Heart left ventricle (tissue), 16 donors: Measurements from ENCODE around the gene SH3RF3. TPM values are rescaled to one million over a fixed set of nuclear protein-coding genes. Genes with fewer than 3 reads are reported as not detected.

Experiments
- ATAC-seq, 4 donors: fragments of 200-7000 bp; cut with Tn5 transposase; one replicate each; pipeline ENCODE4 v1.9.1; 2020 to 2022; ENCODE audit warnings: moderate library complexity in 4 of 4, mild to moderate bottlenecking in 3 of 4, moderate number of reproducible peaks in 1 of 4
- DNase-seq, 5 donors: peaks; one replicate each; pipeline ENCODE4 v3.0.0-alpha.2; 2020
- H3K27ac ChIP-seq, 12 donors: fragments of 200-600 bp; sonication (generic) in 4 of 12; one replicate each; pipeline versions ENCODE4 v1.5.0 to v1.8.0; 2016 to 2022; ENCODE audit warnings: mild to moderate bottlenecking in 2 of 12
- H3K27me3 ChIP-seq, 9 donors: fragments of 200-600 bp; sonication (generic) in 2 of 9; one replicate each; pipeline versions ENCODE4 v1.5.1 to v1.8.0; 2016 to 2022; ENCODE audit warnings: mild to moderate bottlenecking in 3 of 9
- H3K36me3 ChIP-seq, 9 donors: fragments of 200-600 bp; sonication (generic) in 2 of 9; one replicate each; pipeline versions ENCODE4 v1.5.0 to v1.8.0; 2018 to 2022; ENCODE audit warnings: mild to moderate bottlenecking in 2 of 9
- H3K4me1 ChIP-seq, 12 donors: fragments of 200-600 bp; sonication (generic) in 4 of 12; one replicate each; pipeline versions ENCODE4 v1.5.0 to v1.8.0; 2016 to 2022; ENCODE audit warnings: mild to moderate bottlenecking in 3 of 12
- H3K4me3 ChIP-seq, 12 donors: fragments of 200-600 bp; sonication (generic) in 4 of 12; one replicate each; pipeline versions ENCODE4 v1.5.0 to v1.8.0; 2017 to 2022; ENCODE audit warnings: mild to moderate bottlenecking in 9 of 12, moderate library complexity in 4 of 12
- H3K9me3 ChIP-seq, 12 donors: fragments of 200-600 bp; sonication (generic) in 4 of 12; one replicate each; pipeline versions ENCODE4 v1.5.0 to v1.8.0; 2016 to 2022; ENCODE audit warnings: mild to moderate bottlenecking in 1 of 12
- CTCF ChIP-seq, 12 donors: fragments of 200-600 bp; sonication (generic) in 4 of 12; IDR thresholded peaks; one replicate each; pipeline versions ENCODE4 v1.5.0 to v1.8.0; 2018 to 2022; ENCODE audit warnings: antibody characterized with exemption in 12 of 12, mild to moderate bottlenecking in 5 of 12
- POLR2A ChIP-seq, 2 donors: fragments of 450-650 bp; IDR thresholded peaks; one replicate each; pipeline ENCODE4 v1.6.1; 2017; ENCODE audit warnings: antibody characterized with exemption in 2 of 2, mild to moderate bottlenecking in 2 of 2, moderate library complexity in 2 of 2
- WGBS, 4 donors: extraction: QIAGEN DNeasy Blood & Tissue Kit in 2 of 4; methylation state at CpG; one replicate each; pipeline versions ENCODE4 v1.1.5 to v1.1.7; 2013 to 2018; 5-methylcytosine and 5-hydroxymethylcytosine counted together
- intact Hi-C, 10 donors: fragments of 100-400 bp; cut with DNase I; formaldehyde crosslinking; loops; one replicate each; pipeline versions ENCODE4 v1.11.1 to v1.14.2; 2022
- polyA plus RNA-seq, 2 donors: library from polyadenylated mRNA; stranded (reverse); fragments of 200-250 nt; gene quantifications; one replicate each; pipeline ENCODE4 v1.2.3, GENCODE V29; 2013
- total RNA-seq, 9 donors: library from RNA; depleted of rRNA in 2 of 9; stranded (reverse); fragments of >200 nt in 2 of 9; fragmentation: NEBNext Ultra II Directional in 3 of 9; extraction: Animal tissue kit (Norgen Biotek cat#: 25700) in 3 of 9; gene quantifications; one replicate each; pipeline versions ENCODE4 v1.1.0 to v1.2.4, GENCODE V29; 2016 to 2023
- donor health status: ischemic (EF 13 %, LVEDD 7.1; RV severe dilation, severe dysfunction).
- donor health status: healthy with polysubstance abuse.
- donor health status: DM: no; HTN: yes; CAD: no.
- donor health status: DM: no; HTN: no; CAD: no.
- donor health status: ischemic (EF 25% LVEDD 6.9; RV normal size, moderate dysfunction).
- donor health status: ischemic (EF 25% LVEDD 5.7; RV mildly dilated, moderate dysfunction).
- donor health status: healthy.
- donor health status: DM: yes; HTN: yes; CAD: no.
- donor health status: ischemic (EF 35%, LVEDD 5.7; RV mildly dilated, moderate dysfunction).
- donor health status: nonischemic (EF 11% LVEDD 7.7; RV severe dilation, severe dysfunction).
- donor health status: DM: yes; HTN: yes; CAD: no.
- donor health status: PGD.
- donor health status: ischemic (EF 29% LVEDD 5.4; RV normal size, mild dysfunction).
- donor health status: nonischemic (EF 23%, LVEDD 6.1; RV moderate dilation, normal function).

SH3RF3 gene
- total and polyA plus RNA-seq, 11 donors = 5.2 to 15.7 (median 7.9) TPM

GRCh38 chr2:109177635-109178034 is 48.6 kb downstream of the SH3RF3 start:
- H3K27me3 ChIP-seq = no peaks in the 10 kb centered on the region
- peak overlapping the region in 1 of 12 donors; percentile 28 for H3K27ac ChIP-seq
- H3K36me3 ChIP-seq = no peaks in the 10 kb centered on the region
- intact Hi-C loops = no loop called here
- peaks cover 0 to 25% (median 3%) of the 10 kb centered on the region in 12 donors for H3K9me3 ChIP-seq
- DNase-seq = no peak
- no peak for ATAC-seq
- TF ChIP-seq POLR2A (IDR thresholded peaks at IDR 0.05) (no peak), CTCF (IDR thresholded peaks at IDR 0.05) (no peak)
- H3K4me1 ChIP-seq = peaks cover 2 to 52% (median 25%) of the 10 kb centered on the region in 12 donors
- H3K4me3 ChIP-seq = no peak overlapping the region

GRCh38 chr2:109178968-109179367 is 50.0 kb downstream of the SH3RF3 start:
- WGBS, 4 donors = 25 to 58% (median 31%) methylated on average over 3 of the region's 3 CpGs
- no peak overlapping the region for H3K4me3 ChIP-seq
- no peak for TF ChIP-seq POLR2A (IDR thresholded peaks at IDR 0.05)
- TF ChIP-seq CTCF (IDR thresholded peaks at IDR 0.05) = no peak
- intact Hi-C loops = no loop called here
- no peak overlapping the region for H3K27ac ChIP-seq
- ATAC-seq = peak in 1 of 4 donors; percentile 11
- no peak for DNase-seq
- no peaks in the 10 kb centered on the region for H3K36me3 ChIP-seq
- peaks cover 1 to 39% (median 11%) of the 10 kb centered on the region in 12 donors for H3K4me1 ChIP-seq
- H3K27me3 ChIP-seq = no peaks in the 10 kb centered on the region
- H3K9me3 ChIP-seq = peaks cover 0 to 25% (median 3%) of the 10 kb centered on the region in 12 donors

GRCh38 chr2:109180786-109181185 is 51.8 kb downstream of the SH3RF3 start:
- TF ChIP-seq CTCF (IDR thresholded peaks at IDR 0.05) = no peak
- TF ChIP-seq POLR2A (IDR thresholded peaks at IDR 0.05) = no peak
- H3K4me1 ChIP-seq = peaks cover 0 to 42% (median 18%) of the 10 kb centered on the region in 12 donors
- no peak overlapping the region for H3K27ac ChIP-seq
- intact Hi-C loops = loop anchor here in 2 of 10 donors (5.0 to 10.0 kb wide), 2 partner anchors 46 to 52 kb away; no protein-coding TSS in a partner anchor
- no peak overlapping the region for H3K4me3 ChIP-seq
- peaks cover 0 to 14% (median 0%) of the 10 kb centered on the region in 12 donors for H3K9me3 ChIP-seq
- ATAC-seq (no peak), DNase-seq (no peak)
- 92 to 100% (median 94%) methylated on average over 3 of the region's 3 CpGs for WGBS, 4 donors
- H3K36me3 ChIP-seq = no peaks in the 10 kb centered on the region
- no peaks in the 10 kb centered on the region for H3K27me3 ChIP-seq

- peaks cover 0 to 45% (median 26%) of the 10 kb centered on the region in 12 donors for H3K4me1 ChIP-seq
- no peak for DNase-seq
- 73 to 100% (median 98%) methylated on average over 2 of the region's 2 CpGs for WGBS, 4 donors
Observed at GRCh38 chr2:109182426-109182825, 53.4 kb downstream of the SH3RF3 start.

More at GRCh38 chr2:109182426-109182825, 53.4 kb downstream of the SH3RF3 start:
- peaks cover 0 to 13% (median 0%) of the 10 kb centered on the region in 12 donors for H3K9me3 ChIP-seq
- no peaks in the 10 kb centered on the region for H3K36me3 ChIP-seq
- no peak for ATAC-seq
- no peak overlapping the region for H3K27ac ChIP-seq
- intact Hi-C loops = loop anchor here in 2 of 10 donors (5.0 to 10.0 kb wide), 2 partner anchors 48 to 50 kb away; no protein-coding TSS in a partner anchor
- H3K27me3 ChIP-seq = no peaks in the 10 kb centered on the region
- H3K4me3 ChIP-seq = no peak overlapping the region
- no peak for TF ChIP-seq POLR2A (IDR thresholded peaks at IDR 0.05)
- no peak for TF ChIP-seq CTCF (IDR thresholded peaks at IDR 0.05)
